HG02981 (cell line): ENCODE measurements around the gene ZFP36.

Experiments used
- ATAC-seq: cut with Tn5 transposase; IDR thresholded peaks from one replicate; pipeline ENCODE4 v1.9.1; 2021; ENCODE audit warnings: mild to moderate bottlenecking, moderate library complexity; ENCODE audit not compliant: unreplicated experiment

The ZFP36 gene

DNA sequence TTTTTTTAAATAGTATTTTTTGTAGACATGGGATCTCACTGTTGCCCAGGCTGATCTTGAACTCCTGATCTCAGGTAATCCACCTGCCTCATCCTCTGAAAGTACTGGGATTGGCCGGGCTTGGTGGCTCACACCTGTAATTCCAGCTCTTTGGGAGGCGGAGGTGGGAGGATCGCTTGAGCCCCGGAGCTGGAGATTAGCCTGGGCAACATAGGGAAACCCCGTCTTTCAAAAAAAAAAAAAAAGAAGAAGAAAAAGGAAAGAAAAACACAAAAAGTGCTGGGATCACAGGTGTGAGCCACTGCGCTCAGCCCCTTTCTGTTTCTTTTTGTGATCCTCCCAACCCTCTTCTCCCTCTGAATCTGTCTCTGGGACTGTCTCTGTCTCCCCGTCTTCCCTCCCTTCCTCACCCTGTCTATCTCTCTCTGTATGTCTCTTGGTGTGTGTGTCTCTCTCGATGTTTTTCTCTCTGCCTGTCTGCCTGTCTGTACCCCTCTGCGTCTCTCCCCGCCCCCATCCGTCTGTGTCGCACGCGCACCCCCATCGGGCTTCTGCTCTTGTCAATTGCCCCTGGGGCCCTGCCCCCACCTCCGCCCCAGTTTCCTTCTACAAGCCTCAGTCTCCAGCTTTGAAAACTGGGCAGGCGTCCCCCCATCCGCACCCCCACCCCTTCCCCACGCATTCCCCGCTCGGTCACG, 540 bp upstream of the ZFP36 start:
- no peak for ATAC-seq

GRCh38 chr19:39407410-39407659, 688 bp downstream of the ZFP36 start:
- ATAC-seq: no peak

DNA sequence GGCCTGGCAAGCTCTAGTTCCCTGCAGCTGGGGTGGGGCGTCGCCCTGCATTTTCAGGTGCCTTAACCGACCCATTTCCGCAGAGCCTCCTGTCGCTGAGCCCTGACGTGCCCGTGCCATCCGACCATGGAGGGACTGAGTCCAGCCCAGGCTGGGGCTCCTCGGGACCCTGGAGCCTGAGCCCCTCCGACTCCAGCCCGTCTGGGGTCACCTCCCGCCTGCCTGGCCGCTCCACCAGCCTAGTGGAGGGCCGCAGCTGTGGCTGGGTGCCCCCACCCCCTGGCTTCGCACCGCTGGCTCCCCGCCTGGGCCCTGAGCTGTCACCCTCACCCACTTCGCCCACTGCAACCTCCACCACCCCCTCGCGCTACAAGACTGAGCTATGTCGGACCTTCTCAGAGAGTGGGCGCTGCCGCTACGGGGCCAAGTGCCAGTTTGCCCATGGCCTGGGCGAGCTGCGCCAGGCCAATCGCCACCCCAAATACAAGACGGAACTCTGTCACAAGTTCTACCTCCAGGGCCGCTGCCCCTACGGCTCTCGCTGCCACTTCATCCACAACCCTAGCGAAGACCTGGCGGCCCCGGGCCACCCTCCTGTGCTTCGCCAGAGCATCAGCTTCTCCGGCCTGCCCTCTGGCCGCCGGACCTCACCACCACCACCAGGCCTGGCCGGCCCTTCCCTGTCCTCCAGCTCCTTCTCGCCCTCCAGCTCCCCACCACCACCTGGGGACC, 1.2 kb downstream of the ZFP36 start:
- ATAC-seq: no peak

GRCh38 chr19:39408392-39409207, 2.0 kb downstream of the ZFP36 start:
- ATAC-seq: no peak

DNA sequence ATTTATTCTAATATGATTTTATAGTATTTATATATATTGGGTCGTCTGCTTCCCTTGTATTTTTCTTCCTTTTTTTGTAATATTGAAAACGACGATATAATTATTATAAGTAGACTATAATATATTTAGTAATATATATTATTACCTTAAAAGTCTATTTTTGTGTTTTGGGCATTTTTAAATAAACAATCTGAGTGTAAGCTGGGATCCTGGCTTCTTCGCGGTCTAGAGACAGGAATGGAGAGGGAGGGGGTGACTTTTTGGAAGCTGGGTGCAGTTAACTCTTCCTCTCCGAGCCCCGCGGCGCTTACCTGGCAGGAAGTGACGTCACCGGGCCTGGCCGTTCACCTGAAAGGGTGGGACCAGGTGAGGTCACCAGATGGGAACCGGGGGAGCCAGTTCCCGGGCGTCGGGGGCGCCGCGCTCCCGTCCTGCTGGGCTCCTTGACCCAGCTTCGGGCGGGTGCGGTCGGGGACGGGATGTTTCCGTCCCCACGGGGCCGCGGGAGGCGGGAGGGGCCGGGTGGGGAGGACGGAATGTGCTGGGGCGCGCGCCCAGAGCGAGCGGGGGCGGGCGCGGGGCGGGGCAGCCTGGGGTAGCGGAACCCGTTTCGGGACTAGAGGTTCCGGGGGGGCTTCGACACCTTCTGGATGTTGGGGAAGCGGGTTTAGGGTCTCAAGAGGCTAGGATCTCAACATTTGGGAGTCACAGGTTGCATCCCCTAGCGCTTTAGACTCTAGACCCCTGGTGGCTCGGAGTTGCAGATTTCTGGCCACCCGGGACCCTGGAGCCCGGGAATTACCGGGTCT, 2.8 kb downstream of the ZFP36 start:
- no peak for ATAC-seq

- no peak for ATAC-seq
Measured at GRCh38 chr19:39410017-39410830, 3.6 kb downstream of the ZFP36 start.

GRCh38 chr19:39410831-39411080, 4.1 kb downstream of the ZFP36 start:
- ATAC-seq: no peak

GRCh38 chr19:39411081-39411831, 4.6 kb downstream of the ZFP36 start:
- ATAC-seq: no peak

DNA sequence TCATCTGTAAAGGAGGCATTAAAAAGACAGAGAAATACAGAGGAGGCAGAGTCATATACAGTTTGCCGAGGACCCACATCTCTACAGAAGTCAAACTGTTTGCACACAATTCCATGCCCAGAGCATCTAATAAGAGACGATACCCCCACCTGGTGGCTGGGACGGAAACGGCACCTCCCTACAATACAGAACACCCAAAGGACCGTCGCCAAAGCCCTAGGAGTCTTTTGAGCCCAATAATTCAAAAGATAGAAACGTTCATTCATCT, 5.1 kb downstream of the ZFP36 start:
- ATAC-seq: peak; percentile 22

DNA sequence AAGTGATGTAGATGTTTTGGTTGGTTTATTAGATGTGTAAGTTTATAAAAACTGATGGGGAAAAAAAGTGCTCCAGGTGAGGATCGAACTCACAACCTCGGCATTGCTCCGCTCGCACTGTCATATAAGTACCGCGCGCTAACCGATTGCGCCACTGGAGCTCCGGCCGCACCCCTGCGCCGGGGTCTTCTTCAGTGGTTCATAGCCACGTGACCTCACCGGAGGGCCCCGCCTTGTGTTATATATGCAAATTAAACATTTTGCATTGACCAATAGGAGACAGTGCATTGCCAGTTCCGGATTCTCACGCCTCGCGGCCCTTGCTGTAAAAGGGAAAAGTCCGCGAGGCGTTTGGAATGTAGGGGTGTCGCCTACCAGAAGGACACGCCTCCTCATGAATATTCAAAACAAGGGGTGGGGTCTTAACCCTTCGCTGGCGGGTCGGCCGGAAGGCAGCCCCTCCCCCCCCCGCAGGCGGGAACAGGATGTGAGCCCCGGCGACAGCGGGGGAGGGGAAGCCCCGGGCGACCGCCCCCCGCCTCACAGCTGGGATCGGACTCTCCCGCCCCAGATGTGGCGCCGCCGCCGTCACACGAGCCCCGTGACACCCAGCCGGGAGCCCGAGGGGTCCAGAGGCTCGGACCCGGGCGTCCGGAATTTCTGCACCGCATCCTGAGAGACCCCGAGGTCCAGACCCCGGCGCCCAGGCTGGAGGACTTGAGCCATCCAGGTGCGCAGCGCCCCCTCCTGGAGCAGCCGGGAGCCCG, 5.6 kb downstream of the ZFP36 start, which contains the start of gene PLEKHG2:
Gene PLEKHG2 (plus strand): TSS at position 570 of the 767 bp plus-strand sequence. CDS start 1,418 bp downstream, outside the sequence.
- ATAC-seq: peak; percentile 55

DNA sequence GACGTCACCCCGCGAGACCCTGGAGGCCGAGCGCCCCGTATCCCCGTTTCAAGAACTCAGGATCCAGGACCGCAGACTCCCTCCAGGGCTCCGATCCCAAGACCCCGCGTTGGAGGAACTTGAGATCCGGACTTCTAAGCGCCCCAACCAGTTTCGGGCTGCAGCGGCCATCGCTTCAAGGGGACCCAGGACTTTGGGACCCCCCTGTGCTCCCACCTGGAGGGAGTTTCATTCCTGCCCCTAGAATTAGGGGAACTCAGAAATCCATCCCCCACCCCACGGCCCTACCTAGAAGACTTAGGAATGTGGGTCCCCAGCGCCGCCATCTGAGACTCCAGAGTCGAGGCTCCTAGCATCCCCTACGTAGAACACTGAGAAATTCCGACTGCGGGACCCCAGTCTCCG, 6.2 kb downstream of the ZFP36 start:
- ATAC-seq: no peak

- no peak for ATAC-seq
Measured at GRCh38 chr19:39413272-39413910, 6.7 kb downstream of the ZFP36 start.

GRCh38 chr19:39413911-39414608, 7.4 kb downstream of the ZFP36 start:
- ATAC-seq: no peak

GRCh38 chr19:39415111-39416046, 8.7 kb downstream of the ZFP36 start:
- no peak for ATAC-seq

DNA sequence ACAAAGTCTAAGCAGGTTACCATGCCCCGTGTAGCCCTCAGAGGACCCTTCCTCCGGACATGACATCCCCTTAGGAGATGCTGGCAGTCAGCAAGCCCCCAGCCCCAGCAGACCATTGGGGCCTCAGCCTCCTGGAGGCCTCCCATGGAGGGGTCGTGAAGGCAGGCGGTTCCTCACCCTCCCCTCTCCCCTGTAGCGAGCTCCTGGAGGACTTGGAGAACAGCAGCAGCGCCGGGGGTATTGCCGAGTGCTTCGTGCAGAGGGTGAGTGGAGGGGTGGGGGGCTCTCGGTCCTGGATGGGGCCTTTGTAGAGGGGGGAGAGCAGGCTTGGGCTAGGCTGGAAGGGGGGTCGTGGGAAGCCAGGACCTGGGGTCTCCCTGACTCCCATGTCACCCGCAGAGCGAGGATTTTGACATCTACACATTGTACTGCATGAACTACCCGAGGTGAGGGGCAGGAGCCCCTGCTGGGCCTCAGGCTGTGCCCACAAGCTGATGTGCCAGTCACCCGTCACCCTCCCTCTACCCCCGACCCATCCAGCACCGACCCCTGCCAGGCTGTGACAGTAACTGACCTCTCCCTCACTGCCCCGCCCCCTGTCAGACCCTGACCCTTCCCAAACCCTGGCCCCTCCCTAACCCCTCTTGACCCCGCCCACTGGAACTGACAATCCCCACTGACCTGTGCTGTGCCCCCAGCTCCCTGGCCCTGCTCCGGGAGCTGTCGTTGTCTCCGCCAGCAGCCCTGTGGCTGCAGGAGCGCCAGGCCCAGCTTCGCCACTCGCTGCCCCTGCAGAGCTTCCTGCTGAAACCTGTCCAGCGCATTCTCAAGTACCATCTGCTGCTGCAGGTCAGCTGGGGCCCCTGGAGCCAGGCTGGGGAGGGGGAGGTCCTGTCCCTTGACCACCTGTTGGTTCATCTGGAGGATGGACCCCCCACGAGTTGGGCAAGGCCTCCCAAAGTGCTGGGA, 9.8 kb downstream of the ZFP36 start:
- no peak for ATAC-seq
